ENCODE measurements around the gene TRAF4. TPM values are rescaled to one million over a fixed set of nuclear protein-coding genes. Genes with fewer than 3 reads are reported as not detected.

Gene TRAF4, protein sequence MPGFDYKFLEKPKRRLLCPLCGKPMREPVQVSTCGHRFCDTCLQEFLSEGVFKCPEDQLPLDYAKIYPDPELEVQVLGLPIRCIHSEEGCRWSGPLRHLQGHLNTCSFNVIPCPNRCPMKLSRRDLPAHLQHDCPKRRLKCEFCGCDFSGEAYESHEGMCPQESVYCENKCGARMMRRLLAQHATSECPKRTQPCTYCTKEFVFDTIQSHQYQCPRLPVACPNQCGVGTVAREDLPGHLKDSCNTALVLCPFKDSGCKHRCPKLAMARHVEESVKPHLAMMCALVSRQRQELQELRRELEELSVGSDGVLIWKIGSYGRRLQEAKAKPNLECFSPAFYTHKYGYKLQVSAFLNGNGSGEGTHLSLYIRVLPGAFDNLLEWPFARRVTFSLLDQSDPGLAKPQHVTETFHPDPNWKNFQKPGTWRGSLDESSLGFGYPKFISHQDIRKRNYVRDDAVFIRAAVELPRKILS
- 100 to 1,000 TPM in 2 of 4 donors, 10 to 100 TPM in 2; 58.8 to 203 (median 128) TPM for polyA plus RNA-seq
- long read RNA-seq, donor 1 = 0 reads
- long read RNA-seq, donor 2, transcript TRAF4-201 (7 exons, 2,923 nt) = major isoform, 5 of 5 reads
- long read RNA-seq, donor 2, partial matches to known transcripts = 0 of 5 reads
- long read RNA-seq, donor 2, other reads (novel, unspliced or antisense) = 0 of 5 reads
- long read RNA-seq, donor 3, transcript TRAF4-201 (7 exons, 2,923 nt) = major isoform, 8 of 11 reads
- long read RNA-seq, donor 3, partial matches to known transcripts = 0 of 11 reads
- long read RNA-seq, donor 3, other reads (novel, unspliced or antisense) = 0 of 11 reads
- long read RNA-seq, donor 4 = 0 reads
- long read RNA-seq, donor 5, partial matches to known transcripts = 0 of 4 reads
- long read RNA-seq, donor 5, other reads (novel, unspliced or antisense) = 0 of 4 reads
- long read RNA-seq, donor 6, transcript TRAF4-201 (7 exons, 2,923 nt) = major isoform, 12 of 15 reads
- long read RNA-seq, donor 6, partial matches to known transcripts = 0 of 15 reads
- long read RNA-seq, donor 6, other reads (novel, unspliced or antisense) = 0 of 15 reads
- long read RNA-seq, donor 7, partial matches to known transcripts = 0 of 4 reads
- long read RNA-seq, donor 7, other reads (novel, unspliced or antisense) = 0 of 4 reads
- long read RNA-seq, donor 8, partial matches to known transcripts = 0 of 2 reads
- long read RNA-seq, donor 8, other reads (novel, unspliced or antisense) = 0 of 2 reads
- long read RNA-seq, donor 9, partial matches to known transcripts = 0 of 3 reads
- long read RNA-seq, donor 9, other reads (novel, unspliced or antisense) = 0 of 3 reads
- long read RNA-seq, donor 10, transcript TRAF4-201 (7 exons, 2,923 nt) = major isoform, 10 of 11 reads
- long read RNA-seq, donor 10, partial matches to known transcripts = 0 of 11 reads
- long read RNA-seq, donor 10, other reads (novel, unspliced or antisense) = 0 of 11 reads

- Histone ChIP-seq H3K4me3 (ENCODE audit: low read depth in 1 of 3, low read length in 3 of 3) (peak within 1 kb of the TSS; percentile 80 to 87 (median 83)), H3K36me3 (ENCODE audit: control insufficient read depth in 3 of 3, insufficient read depth in 2 of 3, low read depth in 1 of 3, low read length in 3 of 3) (peaks cover 0 to 55% (median 8%) of the 10 kb centered on the region in 3 donors), H3K27ac (ENCODE audit: low read depth in 1 of 3, low read length in 2 of 3) (peak within 1 kb of the TSS; percentile 98 to 100 (median 99)), H3K9me3 (ENCODE audit: control insufficient read depth in 2 of 2, insufficient read depth in 1 of 2, low read depth in 1 of 2, low read length in 1 of 2) (no peaks in the 10 kb centered on the region), H3K27me3 (ENCODE audit: control insufficient read depth in 3 of 3, insufficient read depth in 3 of 3, low read length in 3 of 3) (no peaks in the 10 kb centered on the region), H3K4me1 (ENCODE audit: control insufficient read depth in 3 of 3, insufficient read depth in 2 of 3, low read depth in 1 of 3, low read length in 2 of 3) (peaks cover 0 to 47% (median 7%) of the 10 kb centered on the region in 3 donors)
- FAIRE-seq (no peak), DNase-seq (peak; percentile 94 to 95)
- 1% methylated on average over 51 to 70 of the region's 70 CpGs for WGBS, 3 donors
These were observed at the start of gene TRAF4 for GRCh38 chr17:28743243-28744103. TRAF4 (plus strand) TSS chr17:28744011; CDS start chr17:28744113, 102 bp downstream.

DNA sequence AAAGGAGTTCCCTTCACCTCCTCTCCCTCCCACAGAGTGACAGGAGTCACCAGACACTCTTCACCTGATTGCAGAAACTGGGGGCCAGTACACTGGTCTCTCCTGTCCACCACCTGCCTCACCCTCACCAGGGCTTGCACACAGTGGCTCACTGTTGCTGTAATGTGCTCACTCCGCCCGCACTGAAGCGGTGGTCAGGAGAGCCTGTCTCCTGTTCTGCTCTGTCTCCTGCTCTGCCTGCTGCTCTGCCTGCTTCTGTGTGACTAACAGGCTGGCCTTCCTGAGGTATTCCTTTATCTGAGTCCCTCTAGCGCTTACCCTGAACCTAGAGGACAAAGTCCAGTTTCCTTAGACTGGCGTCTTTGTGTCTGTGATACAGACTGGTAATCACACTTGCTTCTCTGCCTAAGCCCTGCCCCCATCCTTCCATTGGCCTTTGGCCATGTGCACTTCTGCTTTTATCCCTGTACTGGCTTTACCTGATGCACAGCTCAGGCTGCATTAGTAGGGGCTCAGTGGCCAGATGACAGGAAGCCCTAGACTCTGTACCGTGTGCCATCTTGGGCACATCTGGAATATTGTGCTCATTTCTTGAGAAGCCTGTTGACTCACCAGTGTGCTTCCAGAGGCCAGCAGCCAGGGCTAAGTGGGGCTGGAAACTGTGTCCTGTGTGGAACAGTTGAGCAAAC is 45.4 kb upstream of the TRAF4 start:
- no peaks in the 10 kb centered on the region for H3K9me3 ChIP-seq (ENCODE audit: control insufficient read depth in 2 of 2, insufficient read depth in 1 of 2, low read depth in 1 of 2, low read length in 1 of 2)
- FAIRE-seq = no peak
- H3K27me3 ChIP-seq (ENCODE audit: control insufficient read depth in 3 of 3, insufficient read depth in 3 of 3, low read length in 3 of 3) = no peaks in the 10 kb centered on the region
- no peak overlapping the region for H3K4me3 ChIP-seq (ENCODE audit: low read depth in 1 of 3, low read length in 3 of 3)
- WGBS, 3 donors = 11 to 66% (median 52%) methylated on average over 6 of the region's 6 CpGs
- peaks cover 0 to 42% (median 9%) of the 10 kb centered on the region in 3 donors for H3K4me1 ChIP-seq (ENCODE audit: control insufficient read depth in 3 of 3, insufficient read depth in 2 of 3, low read depth in 1 of 3, low read length in 2 of 3)
- H3K27ac ChIP-seq (ENCODE audit: low read depth in 1 of 3, low read length in 2 of 3) = peak overlapping the region; percentile 84 to 87 (median 86)
- peak; percentile 97 to 99 for DNase-seq
- H3K36me3 ChIP-seq (ENCODE audit: control insufficient read depth in 3 of 3, insufficient read depth in 2 of 3, low read depth in 1 of 3, low read length in 3 of 3) = peaks cover 34 to 95% (median 46%) of the 10 kb centered on the region in 3 donors

- no peaks in the 10 kb centered on the region for H3K9me3 ChIP-seq (ENCODE audit: control insufficient read depth in 2 of 2, insufficient read depth in 1 of 2, low read depth in 1 of 2, low read length in 1 of 2)
- DNase-seq = peak in 1 of 2 donors; percentile 72
- peaks cover 29 to 98% (median 43%) of the 10 kb centered on the region in 3 donors for H3K36me3 ChIP-seq (ENCODE audit: control insufficient read depth in 3 of 3, insufficient read depth in 2 of 3, low read depth in 1 of 3, low read length in 3 of 3)
- H3K4me3 ChIP-seq (ENCODE audit: low read depth in 1 of 3, low read length in 3 of 3) = no peak overlapping the region
- no peak for FAIRE-seq
- peaks cover 0 to 42% (median 9%) of the 10 kb centered on the region in 3 donors for H3K4me1 ChIP-seq (ENCODE audit: control insufficient read depth in 3 of 3, insufficient read depth in 2 of 3, low read depth in 1 of 3, low read length in 2 of 3)
- WGBS, 3 donors = 35 to 74% (median 58%) methylated on average over 8 of the region's 8 CpGs
- H3K27ac ChIP-seq (ENCODE audit: low read depth in 1 of 3, low read length in 2 of 3) = peak overlapping the region in 1 of 3 donors; percentile 22
- H3K27me3 ChIP-seq (ENCODE audit: control insufficient read depth in 3 of 3, insufficient read depth in 3 of 3, low read length in 3 of 3) = no peaks in the 10 kb centered on the region
These were observed 43.5 kb upstream of the TRAF4 start for GRCh38 chr17:28700278-28700677.

GRCh38 chr17:28700830-28701492 is 42.9 kb upstream of the TRAF4 start:
- FAIRE-seq = no peak
- no peak for DNase-seq
- H3K27ac ChIP-seq (ENCODE audit: low read depth in 1 of 3, low read length in 2 of 3) = no peak overlapping the region
- H3K4me1 ChIP-seq (ENCODE audit: control insufficient read depth in 3 of 3, insufficient read depth in 2 of 3, low read depth in 1 of 3, low read length in 2 of 3) = peaks cover 0 to 42% (median 9%) of the 10 kb centered on the region in 3 donors
- H3K27me3 ChIP-seq (ENCODE audit: control insufficient read depth in 3 of 3, insufficient read depth in 3 of 3, low read length in 3 of 3) = no peaks in the 10 kb centered on the region
- H3K36me3 ChIP-seq (ENCODE audit: control insufficient read depth in 3 of 3, insufficient read depth in 2 of 3, low read depth in 1 of 3, low read length in 3 of 3) = peaks cover 29 to 98% (median 38%) of the 10 kb centered on the region in 3 donors
- no peak overlapping the region for H3K4me3 ChIP-seq (ENCODE audit: low read depth in 1 of 3, low read length in 3 of 3)
- WGBS, 3 donors = 91 to 93% (median 91%) methylated on average over 10 of the region's 10 CpGs
- no peaks in the 10 kb centered on the region for H3K9me3 ChIP-seq (ENCODE audit: control insufficient read depth in 2 of 2, insufficient read depth in 1 of 2, low read depth in 1 of 2, low read length in 1 of 2)

GRCh38 chr17:28702026-28702751 is 41.6 kb upstream of the TRAF4 start:
- whole genome bisulfite sequencing, 3 donors = 77 to 86% (median 80%) methylated on average over 10 of the region's 10 CpGs
- Histone ChIP-seq H3K27ac (ENCODE audit: low read depth in 1 of 3, low read length in 2 of 3) (no peak overlapping the region), H3K4me1 (ENCODE audit: control insufficient read depth in 3 of 3, insufficient read depth in 2 of 3, low read depth in 1 of 3, low read length in 2 of 3) (peaks cover 0 to 34% (median 9%) of the 10 kb centered on the region in 3 donors), H3K27me3 (ENCODE audit: control insufficient read depth in 3 of 3, insufficient read depth in 3 of 3, low read length in 3 of 3) (no peaks in the 10 kb centered on the region), H3K9me3 (ENCODE audit: control insufficient read depth in 2 of 2, insufficient read depth in 1 of 2, low read depth in 1 of 2, low read length in 1 of 2) (no peaks in the 10 kb centered on the region), H3K36me3 (ENCODE audit: control insufficient read depth in 3 of 3, insufficient read depth in 2 of 3, low read depth in 1 of 3, low read length in 3 of 3) (peaks cover 25 to 94% (median 38%) of the 10 kb centered on the region in 3 donors), H3K4me3 (ENCODE audit: low read depth in 1 of 3, low read length in 3 of 3) (no peak overlapping the region)
- FAIRE-seq = no peak
- no peak for DNase-seq

- H3K27ac ChIP-seq (ENCODE audit: low read depth in 1 of 3, low read length in 2 of 3) = no peak overlapping the region
- H3K36me3 ChIP-seq (ENCODE audit: control insufficient read depth in 3 of 3, insufficient read depth in 2 of 3, low read depth in 1 of 3, low read length in 3 of 3) = peaks cover 21 to 90% (median 34%) of the 10 kb centered on the region in 3 donors
- 79 to 87% (median 79%) methylated on average over 3 of the region's 3 CpGs for WGBS, 3 donors
- H3K4me1 ChIP-seq (ENCODE audit: control insufficient read depth in 3 of 3, insufficient read depth in 2 of 3, low read depth in 1 of 3, low read length in 2 of 3) = peaks cover 0 to 29% (median 9%) of the 10 kb centered on the region in 3 donors
- no peak overlapping the region for H3K4me3 ChIP-seq (ENCODE audit: low read depth in 1 of 3, low read length in 3 of 3)
- no peak for FAIRE-seq
- H3K9me3 ChIP-seq (ENCODE audit: control insufficient read depth in 2 of 2, insufficient read depth in 1 of 2, low read depth in 1 of 2, low read length in 1 of 2) = no peaks in the 10 kb centered on the region
- DNase-seq = no peak
- no peaks in the 10 kb centered on the region for H3K27me3 ChIP-seq (ENCODE audit: control insufficient read depth in 3 of 3, insufficient read depth in 3 of 3, low read length in 3 of 3)
These were observed 41.1 kb upstream of the TRAF4 start for GRCh38 chr17:28702752-28703150.
